Ramos (cell line): ENCODE results near the gene BCL11A.

Experiments
- in situ Hi-C: fragments of 300-500 bp; cut with MboI; formaldehyde crosslinking; loops from one replicate; pipeline ENCODE4 v1.14.3; 2022; ENCODE audit warnings: low sequenced_read_pairs; ENCODE audit not compliant: unreplicated experiment

BCL11A gene

DNA sequence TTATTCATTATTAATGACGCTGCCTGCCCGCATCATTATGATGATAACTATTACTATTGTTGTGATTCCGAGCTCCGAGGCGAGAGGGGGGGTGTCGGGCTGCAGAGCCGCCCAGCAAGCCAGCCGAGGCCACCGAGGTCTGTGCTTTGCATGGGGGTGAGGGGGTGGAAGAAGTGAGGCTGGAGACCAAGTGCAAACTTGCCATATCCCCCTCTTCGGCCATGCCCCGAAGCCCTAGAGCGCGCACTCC lies 3.6 kb downstream of the BCL11A start:
- in situ Hi-C loops, result loop anchor here (5.0 to 25.0 kb wide), 4 partner anchors 105 to 1088 kb away; no protein-coding TSS in a partner anchor

DNA sequence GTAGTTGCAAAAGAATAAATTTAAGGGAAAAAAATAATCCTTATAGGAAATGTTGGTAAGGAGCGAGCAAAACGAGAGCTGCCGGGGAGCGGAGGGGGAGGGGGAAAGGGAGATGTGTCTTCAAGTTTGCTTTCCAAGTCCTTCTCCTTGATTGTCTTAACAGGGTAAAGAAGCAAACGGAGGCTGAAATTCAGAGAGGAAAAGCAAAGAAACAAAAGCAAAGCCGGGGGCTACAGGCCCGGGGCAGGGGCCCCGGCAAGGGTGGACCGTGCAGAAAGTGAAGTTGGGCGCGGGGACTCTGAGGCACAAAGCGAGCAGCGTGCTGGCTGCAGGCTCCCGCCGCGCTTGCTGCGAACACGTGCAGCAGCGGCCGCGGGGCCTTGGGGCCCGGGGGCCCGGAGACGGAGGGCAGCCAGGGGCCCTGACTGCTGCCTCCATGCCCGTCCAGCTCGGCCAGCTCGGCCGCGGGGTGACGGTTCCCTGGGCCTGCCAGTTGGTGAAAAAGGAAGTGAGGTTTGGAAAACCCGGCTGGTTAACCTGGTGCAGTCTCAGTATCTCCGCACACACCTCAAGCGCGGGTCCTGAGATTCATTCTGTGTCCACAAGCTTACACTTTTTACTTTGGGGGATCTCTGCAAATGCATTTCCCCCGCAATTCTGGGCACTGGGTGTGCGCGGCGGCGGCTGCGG lies 4.1 kb downstream of the BCL11A start:
- in situ Hi-C loops, result loop anchor here (5.0 to 10.0 kb wide), 3 partner anchors 105 to 225 kb away; no protein-coding TSS in a partner anchor

DNA sequence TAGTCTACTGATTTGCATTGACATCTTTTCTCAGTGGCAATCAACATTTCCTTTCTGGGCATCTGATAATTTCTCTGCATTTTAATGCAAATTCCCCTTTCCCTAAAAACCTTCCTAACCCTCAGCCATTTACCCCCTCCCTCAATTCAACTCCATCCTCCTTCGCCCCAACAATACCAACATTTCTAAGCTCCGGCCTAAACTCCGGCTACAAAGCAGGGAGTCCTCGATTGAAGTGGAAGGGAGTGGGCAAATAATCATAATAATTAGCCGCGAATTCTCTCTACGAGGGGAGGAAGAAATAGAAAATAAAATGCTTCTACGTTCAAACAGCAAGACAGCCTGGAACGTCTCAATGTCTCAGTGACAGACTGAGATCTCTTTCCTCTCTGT lies 4.6 kb downstream of the BCL11A start:
- in situ Hi-C loops, result loop anchor here (5.0 to 10.0 kb wide), 3 partner anchors 104 to 224 kb away; no protein-coding TSS in a partner anchor

DNA sequence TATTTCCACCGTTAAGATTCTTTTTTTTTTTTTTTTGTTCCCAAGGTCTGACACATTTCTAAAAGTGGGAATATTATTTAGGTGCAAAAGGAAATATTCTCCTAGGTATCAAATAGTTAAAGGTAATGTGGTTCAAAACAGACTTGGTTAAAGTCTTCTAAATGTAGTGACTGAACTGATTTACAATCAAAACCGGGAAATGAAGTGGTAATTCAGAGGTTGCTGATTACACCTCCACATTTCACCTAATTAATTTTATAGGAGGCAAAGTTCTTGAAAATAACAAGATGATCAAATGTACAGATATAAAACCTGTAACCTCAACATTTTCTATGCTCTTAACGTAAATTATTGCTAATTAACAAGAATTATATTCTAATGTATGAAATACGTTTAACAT lies 5.1 kb downstream of the BCL11A start:
- in situ Hi-C loops, result loop anchor here (5.0 to 10.0 kb wide), 3 partner anchors 104 to 224 kb away; no protein-coding TSS in a partner anchor

DNA sequence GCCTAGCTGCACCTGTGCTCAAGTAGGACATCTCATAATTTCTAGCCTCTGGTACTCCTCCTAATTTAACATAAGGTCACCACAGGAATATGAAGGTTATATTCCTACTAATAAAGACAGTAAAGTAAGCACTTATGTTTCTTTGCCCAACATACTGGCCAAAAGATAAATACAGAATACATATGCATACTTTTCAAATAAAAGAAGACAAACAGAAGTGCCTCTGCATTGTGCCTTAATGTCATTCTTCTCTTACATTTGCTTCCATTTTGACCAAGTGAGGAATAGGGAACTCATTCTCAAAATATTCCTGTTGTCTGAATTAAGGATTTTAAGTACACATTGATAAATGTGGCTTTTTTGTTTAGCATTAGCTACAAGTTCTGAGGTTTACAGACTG lies 5.6 kb downstream of the BCL11A start:
- in situ Hi-C loops, result loop anchor here (5.0 to 10.0 kb wide), 3 partner anchors 103 to 223 kb away; no protein-coding TSS in a partner anchor

DNA sequence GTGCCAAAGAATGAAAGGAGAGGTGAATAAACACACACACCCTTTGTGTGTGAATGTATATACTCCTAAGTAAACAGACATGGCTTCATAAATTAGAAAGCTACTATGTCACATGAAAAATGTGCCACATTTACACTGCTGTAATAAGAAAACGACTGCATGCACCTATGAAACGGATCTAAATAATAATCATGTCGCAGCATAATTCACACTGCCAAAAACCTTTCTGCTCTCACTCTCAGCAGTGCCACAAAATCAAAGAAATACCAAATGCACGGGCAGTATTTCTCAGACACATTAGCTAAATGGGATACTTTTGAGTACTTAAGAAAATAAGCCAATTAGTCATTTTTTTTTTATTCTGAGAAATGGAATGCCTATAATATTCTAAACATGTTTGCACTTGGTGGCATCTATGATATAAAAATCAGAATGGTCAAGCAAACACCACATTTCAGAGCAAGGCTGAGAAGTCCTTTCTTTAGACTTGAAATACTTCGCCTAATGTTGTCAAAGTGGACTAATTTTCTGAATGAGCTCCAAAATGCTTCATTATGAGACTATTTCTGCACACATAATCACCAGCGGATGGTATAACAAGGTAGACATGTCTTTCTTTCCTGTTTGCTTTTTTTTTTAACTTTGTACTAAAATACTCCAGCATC lies 6.6 kb downstream of the BCL11A start:
- in situ Hi-C loops, result loop anchor here (5.0 to 10.0 kb wide), 3 partner anchors 102 to 222 kb away; no protein-coding TSS in a partner anchor

DNA sequence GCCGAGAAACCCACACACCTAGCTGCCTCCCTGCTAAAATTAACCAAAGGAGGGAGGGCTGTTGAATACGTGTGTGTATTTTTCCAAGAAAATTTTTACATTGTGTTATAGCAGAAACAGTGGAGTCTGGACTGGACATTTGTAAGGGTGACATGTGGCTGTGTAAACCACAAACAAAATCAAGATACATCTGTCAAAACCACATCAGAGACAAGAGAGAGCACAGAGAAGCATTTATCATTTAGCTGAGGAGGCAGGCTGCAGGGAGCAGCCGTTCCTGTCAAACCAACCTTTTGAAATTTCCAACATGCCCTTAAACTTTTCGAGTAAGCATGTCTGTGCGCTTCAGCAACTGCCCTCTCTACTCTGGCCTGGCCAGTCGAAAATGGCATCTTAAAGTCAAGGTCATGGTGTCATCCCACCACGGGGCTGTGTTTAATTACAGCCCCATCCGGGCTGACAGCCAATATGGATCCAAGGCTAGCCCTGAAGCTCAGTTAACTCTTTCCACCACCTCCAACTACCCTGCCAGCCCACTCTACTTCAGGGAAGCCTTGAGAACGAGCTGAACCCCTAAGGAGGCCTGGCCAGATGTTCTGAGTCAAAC lies 8.4 kb downstream of the BCL11A start:
- in situ Hi-C loops, result loop anchor here (5.0 to 10.0 kb wide), 3 partner anchors 100 to 220 kb away; no protein-coding TSS in a partner anchor

DNA sequence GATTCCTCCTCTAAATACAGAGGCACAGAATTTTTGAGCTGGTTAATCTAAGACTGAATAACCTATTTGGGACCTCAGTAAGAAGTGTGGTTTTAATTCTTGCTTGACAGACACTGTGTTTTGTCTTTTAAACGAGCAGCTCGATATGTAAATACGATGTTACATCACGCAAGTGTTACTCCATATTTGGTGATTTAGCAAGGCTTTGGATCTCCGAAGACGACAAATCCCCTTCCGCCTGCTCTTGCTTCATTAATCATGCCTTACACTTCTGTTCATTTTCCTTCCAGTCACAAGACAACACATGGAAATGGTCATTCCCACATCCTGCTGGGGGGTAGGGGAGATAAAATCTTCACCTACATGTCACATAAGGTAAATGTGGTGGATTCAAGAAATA lies 9.4 kb downstream of the BCL11A start:
- in situ Hi-C loops, result loop anchor here (10.0 kb wide), 2 partner anchors 99 to 219 kb away; no protein-coding TSS in a partner anchor

DNA sequence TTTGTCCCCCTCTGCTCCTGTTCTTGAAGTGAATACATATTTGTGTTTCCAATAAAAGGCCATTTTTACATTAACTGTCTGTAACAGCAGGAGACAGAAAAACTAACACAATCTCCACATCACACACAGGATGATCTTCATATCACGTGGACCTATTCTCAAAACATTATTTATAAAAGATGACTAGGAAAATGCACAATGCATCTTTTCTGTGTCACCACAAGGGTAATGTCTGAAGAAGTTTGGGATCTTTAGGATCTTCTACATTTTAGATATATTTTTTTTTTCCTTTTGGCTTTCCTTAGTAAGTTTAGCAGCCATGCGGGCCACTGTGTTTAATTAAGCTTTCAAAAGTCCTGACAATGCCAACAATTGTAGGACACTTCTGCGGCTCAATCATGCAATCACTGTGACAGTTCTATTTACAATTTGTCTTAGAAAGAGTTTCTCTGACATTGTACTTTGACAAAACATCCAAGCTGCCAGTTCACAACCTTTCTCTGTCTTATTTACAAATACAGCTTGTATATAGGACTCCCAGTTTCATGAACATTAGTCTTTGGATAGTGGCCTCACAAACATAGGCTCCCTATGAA lies 12.3 kb downstream of the BCL11A start:
- in situ Hi-C loops, result loop anchor here (10.0 kb wide), 2 partner anchors 96 to 216 kb away; no protein-coding TSS in a partner anchor

DNA sequence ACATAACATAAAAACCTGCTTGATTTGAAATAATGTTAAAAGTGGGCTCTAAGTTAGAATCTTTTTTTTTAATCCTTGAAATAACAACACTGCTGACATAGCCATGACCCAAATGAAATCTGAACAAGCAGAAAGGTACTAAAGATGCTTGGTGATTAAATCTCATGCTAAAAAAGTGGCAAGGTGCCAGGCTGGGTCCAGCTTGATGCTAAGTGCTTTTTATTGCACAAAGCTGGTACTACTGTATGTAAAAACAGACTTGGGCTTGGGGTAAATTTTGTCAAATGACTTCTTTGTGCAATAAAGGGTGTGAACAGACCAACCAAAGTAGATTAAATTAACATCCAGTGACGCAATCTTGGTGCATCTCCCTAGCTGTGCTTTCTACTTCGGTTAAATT lies 13.4 kb downstream of the BCL11A start:
- in situ Hi-C loops, result loop anchor here (10.0 kb wide), 2 partner anchors 95 to 215 kb away; no protein-coding TSS in a partner anchor

DNA sequence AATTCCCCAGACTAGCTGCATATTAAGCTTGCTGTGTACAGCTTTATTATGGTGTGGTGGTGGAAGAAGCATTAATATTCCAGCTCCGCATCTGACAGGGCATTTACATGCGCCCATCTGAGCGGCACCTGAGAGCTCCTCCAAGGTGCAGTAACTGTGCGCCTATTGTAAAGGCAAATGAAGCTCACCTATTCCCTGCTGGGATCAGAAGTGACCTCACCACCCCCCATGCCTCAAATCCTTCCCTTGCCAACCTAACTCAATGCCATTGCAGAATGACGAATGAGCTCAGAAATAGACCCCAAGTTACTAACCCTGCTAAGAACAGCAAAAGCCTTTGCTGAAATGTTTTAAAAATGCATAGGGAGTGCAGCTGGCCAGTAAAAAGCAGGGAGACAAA lies 14.3 kb downstream of the BCL11A start:
- in situ Hi-C loops, result no loop called here

DNA sequence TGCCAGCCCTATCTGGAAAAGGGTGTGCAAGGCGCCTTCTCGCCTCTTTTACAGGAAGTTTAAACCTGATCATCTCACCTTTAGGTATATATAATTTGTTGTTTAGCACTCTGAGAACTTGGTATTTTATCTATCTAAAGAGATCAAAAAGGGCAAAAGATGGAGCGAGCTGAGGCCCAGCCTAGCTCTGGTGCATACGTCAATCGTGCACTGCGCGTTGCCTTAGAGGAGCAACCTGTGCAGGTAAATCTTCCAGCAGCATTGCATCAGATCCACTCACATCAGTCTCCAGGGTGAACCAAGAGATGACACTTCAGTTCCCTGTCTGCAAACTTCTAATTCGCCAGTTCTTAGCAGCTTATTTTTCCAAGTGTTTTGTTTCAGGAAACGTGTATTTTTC lies 15.4 kb downstream of the BCL11A start:
- in situ Hi-C loops, result no loop called here

DNA sequence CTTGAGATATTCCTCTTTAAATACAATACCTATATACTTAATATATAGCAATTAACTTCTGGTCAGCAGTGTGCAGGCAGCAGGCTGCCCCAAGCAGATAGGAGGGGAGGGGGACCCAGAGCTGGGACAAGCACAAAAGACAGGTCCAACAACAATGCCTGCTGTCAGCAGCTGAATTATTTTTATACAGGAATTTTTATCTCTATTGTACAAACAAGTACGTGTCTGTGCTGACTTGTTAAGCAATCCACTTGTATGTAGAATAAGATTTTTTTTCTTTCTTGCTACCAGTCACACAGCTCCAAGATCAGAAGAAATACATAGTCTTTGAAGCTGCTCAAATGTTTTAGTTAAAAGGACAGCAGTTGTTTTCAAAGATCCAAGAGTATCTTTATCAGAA lies 16.7 kb downstream of the BCL11A start:
- in situ Hi-C loops, result no loop called here

DNA sequence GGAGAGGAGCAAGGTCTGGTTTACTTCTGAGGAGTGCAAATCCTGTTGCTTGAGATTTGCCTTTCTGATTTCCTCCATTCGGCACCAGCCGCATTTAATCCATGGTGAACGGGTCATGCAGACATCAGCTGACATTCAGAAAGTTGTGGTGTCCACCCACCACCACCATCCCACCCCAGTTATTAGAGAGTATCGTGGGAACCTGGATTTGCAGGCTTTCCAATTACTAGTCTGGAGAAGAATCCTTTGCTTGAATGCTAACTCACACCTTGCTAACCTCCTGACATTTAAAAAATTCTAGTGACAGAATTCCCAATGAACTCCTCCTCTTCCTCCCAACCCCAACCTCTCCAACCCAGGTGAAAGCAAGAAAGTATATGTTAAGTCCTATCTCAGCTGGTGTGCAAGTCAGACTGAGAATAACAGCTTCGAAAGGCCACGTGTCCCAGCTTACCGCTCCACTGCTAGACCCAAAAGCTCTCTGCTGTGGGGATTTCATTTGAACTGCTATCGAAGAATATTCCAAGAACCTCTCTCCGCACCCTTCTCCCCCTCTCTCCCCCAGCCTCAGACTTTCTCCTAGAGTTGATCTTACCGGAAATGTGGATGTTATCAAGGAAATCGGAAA lies 17.7 kb downstream of the BCL11A start:
- in situ Hi-C loops, result no loop called here

DNA sequence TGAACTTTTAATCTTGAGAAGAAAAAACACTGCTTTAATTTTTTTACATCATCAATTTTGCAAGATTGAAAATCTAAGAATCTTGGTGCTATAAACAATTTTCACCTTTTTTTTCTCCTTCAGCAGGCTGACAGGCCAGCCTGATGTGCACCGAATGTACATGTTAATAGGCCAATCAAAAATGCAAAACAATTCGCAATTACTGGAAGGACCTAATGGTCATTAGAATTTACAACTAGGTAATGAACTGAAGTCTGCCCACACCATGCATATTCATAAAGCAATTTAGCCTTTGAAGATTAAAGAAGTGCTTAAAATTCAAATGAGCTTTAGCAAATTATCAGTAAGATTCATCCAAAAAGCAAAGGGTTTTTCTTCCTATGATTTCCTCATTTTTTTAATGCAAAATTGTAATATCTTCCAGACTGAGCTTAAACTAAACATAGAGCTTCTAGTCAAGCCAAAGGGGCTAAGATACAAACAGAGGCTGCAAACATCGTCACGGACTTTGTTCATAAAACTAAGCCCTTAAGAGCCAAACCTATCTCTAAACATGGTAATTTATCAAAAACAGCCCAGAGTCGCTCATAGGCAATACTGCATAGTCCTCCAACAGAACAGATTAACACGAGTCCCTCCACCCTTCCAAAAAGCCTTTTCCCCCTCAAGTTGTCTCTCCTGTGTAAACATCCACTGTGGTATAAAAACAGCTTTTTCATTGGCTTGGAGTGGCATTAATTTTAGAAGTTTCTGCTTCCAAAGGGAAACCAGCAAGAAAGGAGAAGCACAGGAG lies 18.4 kb downstream of the BCL11A start:
- in situ Hi-C loops, result no loop called here

DNA sequence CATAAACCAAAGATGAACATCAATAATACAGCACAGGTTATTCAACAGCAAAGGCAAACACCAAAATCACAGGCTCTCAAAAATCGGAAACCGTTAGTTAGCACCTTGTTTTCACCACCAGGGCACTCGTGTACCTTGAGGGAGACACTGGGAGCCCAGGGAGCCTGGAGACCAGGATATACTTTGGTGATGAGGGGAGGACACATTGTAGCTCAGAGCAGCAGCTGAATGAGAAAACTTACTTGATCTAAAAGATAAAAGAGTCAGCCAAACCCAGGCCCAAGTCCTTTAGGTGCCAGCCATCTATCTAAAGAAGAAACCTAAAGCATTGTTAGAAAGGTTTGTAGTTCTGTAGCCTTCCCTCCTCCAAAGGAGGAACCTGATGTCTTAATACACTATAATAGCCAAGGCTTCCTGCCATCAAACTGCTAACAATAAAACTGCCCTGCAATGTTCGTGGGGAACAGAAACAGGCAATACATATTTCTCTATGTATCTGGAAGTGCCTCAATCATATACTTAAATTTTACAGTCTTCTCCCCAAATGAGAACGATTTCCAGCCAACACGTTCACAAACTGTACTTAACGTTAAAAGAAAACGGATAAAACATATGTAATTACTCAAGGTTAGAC lies 19.3 kb downstream of the BCL11A start:
- in situ Hi-C loops, result no loop called here

DNA sequence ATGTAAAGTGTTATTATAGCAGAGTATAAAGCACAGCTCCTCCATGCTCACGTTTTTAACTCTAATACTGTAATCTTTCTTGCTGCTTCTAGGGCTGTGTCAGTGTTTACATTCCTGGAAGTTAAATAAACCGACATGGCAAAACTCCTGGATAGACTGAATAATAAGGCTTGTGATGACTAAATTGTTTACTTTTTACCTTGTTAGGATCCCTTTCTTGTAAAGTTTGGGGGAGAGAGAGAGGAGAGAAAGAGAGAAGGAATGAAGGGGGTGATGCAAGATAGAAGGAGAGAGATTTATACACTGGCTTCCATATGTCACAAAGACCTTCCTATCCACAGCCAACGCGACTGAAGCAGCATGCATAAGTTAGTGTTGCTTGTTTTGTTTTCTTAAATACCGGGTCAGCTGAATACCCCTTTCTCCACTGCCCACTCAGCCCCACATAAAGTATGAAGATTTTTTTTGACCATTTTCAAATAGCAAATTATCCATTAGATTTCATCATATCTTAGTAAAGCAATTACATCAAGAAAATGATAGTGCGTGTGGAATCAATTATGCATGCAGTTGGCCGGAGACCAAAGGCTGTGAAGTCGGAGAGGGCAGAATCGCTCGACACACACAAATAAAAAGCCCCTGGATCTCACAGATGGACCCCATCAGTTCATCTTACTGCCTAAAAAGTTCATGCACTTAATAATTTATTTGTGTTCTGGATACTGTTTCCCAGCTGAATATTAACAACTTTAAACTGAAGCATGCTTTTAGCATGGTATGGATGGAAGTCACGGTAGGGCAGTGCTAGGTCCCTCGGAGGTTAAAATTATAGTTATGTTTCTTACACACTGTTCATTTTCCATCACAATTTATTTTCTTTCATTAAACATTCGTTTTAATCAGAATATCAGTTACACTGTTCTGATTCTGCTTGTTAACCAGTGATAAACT lies 20.1 kb downstream of the BCL11A start:
- in situ Hi-C loops, result no loop called here

DNA sequence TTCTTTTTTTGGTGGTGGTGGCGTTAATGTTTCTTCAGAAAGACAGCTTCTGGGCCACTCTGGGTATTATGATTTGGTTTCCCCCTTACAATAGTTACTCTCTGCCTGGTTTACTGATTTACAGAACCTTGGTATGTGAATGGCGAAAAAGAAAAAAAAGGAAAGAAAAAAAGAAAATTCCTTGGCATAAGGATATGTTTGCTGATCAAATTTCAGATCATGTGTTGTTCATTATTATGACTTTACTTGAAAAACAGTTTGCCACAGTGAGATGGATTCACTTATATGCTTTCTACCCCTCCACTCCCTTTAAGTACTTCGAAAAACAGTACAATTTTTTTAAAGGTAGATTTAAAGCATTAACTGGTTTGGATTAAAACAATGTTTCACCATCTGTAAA lies 21.0 kb downstream of the BCL11A start:
- in situ Hi-C loops, result no loop called here
